ENCODE results near the gene AGTRAP.

DNA sequence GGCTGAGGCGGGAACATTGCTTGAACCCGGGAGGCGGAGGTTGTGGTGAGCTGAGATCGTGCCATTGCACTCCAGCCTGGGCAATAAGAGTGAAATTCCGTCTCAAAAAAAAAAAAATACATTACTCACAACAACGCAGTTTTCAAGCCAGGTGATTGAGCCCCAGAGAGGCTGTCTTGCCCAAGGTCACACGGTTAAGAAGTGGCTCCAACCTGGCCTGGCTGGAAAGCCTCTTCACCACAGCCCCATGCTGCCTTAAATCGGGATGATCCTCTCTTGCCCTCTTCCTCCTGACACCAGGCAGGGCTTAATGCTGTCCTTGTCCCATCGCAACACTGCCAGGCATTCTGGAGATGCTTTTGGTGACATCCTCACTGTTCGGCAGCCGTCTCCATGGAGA, 22.8 kb upstream of the AGTRAP start:
- no peak for TF ChIP-seq ZNF79 (CRISPR knock-in tag; IDR thresholded peaks at IDR 0.05; ENCODE audit: low read depth)
- no peak for TF ChIP-seq SIN3A (IDR thresholded peaks at IDR 0.05; ENCODE audit: borderline replicate concordance in 2 of 2, control insufficient read depth in 1 of 2, low read depth in 2 of 2, low read length in 2 of 2)
- no peak for TF ChIP-seq POLR2A (conservative IDR thresholded peaks at IDR 0.05)
- TF ChIP-seq NCOA6 (IDR thresholded peaks at IDR 0.05): no peak
- no peak for TF ChIP-seq HNRNPL (IDR thresholded peaks at IDR 0.05; ENCODE audit: low read depth, low read length)
